Tibial nerve (tissue), 4 donors: ENCODE measurements around the gene NNT. TPM values are rescaled to one million over a fixed set of nuclear protein-coding genes. Genes with fewer than 3 reads are reported as not detected.

Experiments used
- DNase-seq, 2 donors: peaks; one replicate each; pipeline ENCODE4 v3.0.0-alpha.2; 2019; ENCODE audit warnings: low spot score in 2 of 2
- H3K27ac ChIP-seq, 4 donors: fragments of 200-600 bp; sonication (generic) in 3 of 4; one replicate each; pipeline ENCODE4 v1.5.1; 2017 to 2019; ENCODE audit warnings: mild to moderate bottlenecking in 1 of 4
- H3K27me3 ChIP-seq, 2 donors: fragments of 200-600 bp; sonication (generic) in 1 of 2; one replicate each; pipeline versions ENCODE4 v1.5.1 to v1.6.0; 2017 to 2019
- H3K36me3 ChIP-seq, 3 donors: fragments of 200-600 bp; sonication (generic); one replicate each; pipeline ENCODE4 v1.5.1; 2018 to 2019
- H3K4me1 ChIP-seq, 4 donors: fragments of 200-600 bp; sonication (generic) in 3 of 4; one replicate each; pipeline ENCODE4 v1.5.1; 2017 to 2019
- H3K4me3 ChIP-seq, 4 donors: fragments of 200-600 bp; sonication (generic) in 3 of 4; one replicate each; pipeline ENCODE4 v1.5.1; 2017 to 2019; ENCODE audit warnings: mild to moderate bottlenecking in 1 of 4, moderate library complexity in 1 of 4
- H3K9me3 ChIP-seq, 4 donors: fragments of 200-600 bp; sonication (generic) in 3 of 4; one replicate each; pipeline ENCODE4 v1.5.1; 2017 to 2019
- EP300 ChIP-seq, 2 donors: sonication (generic); formaldehyde crosslinking; IDR thresholded peaks; one replicate each; pipeline ENCODE4 v1.6.1; 2017; ENCODE audit warnings: antibody characterized with exemption in 2 of 2, mild to moderate bottlenecking in 1 of 2
- POLR2A ChIP-seq, 2 donors: fragments of 450-650 bp; IDR thresholded peaks; one replicate each; pipeline ENCODE4 v1.6.1; 2017; ENCODE audit warnings: antibody characterized with exemption in 2 of 2, mild to moderate bottlenecking in 2 of 2, moderate library complexity in 2 of 2
- WGBS, 2 donors: methylation state at CpG; one replicate each; pipeline ENCODE4 v1.1.5; 2018; 5-methylcytosine and 5-hydroxymethylcytosine counted together
- total RNA-seq, 4 donors: library from RNA; depleted of rRNA; stranded (reverse); fragments of >200 nt; gene quantifications; one replicate each; pipeline ENCODE4 v1.1.0, GENCODE V29; 2016
- TF ChIP-seq, protein P1 (sequence below), 5 experiments: fragments of 200-600 bp in 3 of 5; fragments of 450-650 bp in 2 of 5; sonication (generic) in 3 of 5; IDR thresholded peaks; one replicate each; pipeline ENCODE4 v1.5.1; 2016 to 2019; ENCODE audit warnings: antibody characterized with exemption in 5 of 5, mild to moderate bottlenecking in 3 of 5, moderate library complexity in 2 of 5

NNT gene
- 10 to 100 TPM; 36.3 to 47.1 (median 42.7) TPM for total RNA-seq

- H3K9me3 ChIP-seq, result no peaks in the 10 kb centered on the region
- no peaks in the 10 kb centered on the region for H3K27me3 ChIP-seq
- peak within 1 kb of the TSS; percentile 53 to 96 (median 72) for H3K4me3 ChIP-seq
- peak within 1 kb of the TSS; percentile 62 to 93 (median 87) for H3K27ac ChIP-seq
- H3K4me1 ChIP-seq, result peaks cover 0 to 26% (median 4%) of the 10 kb centered on the region in 4 donors
- peaks cover 0 to 8% (median 0%) of the 10 kb centered on the region in 3 donors for H3K36me3 ChIP-seq
- WGBS, 2 donors, result 1% methylated on average over 48 to 57 of the region's 60 CpGs
- TF ChIP-seq, protein P1, sequence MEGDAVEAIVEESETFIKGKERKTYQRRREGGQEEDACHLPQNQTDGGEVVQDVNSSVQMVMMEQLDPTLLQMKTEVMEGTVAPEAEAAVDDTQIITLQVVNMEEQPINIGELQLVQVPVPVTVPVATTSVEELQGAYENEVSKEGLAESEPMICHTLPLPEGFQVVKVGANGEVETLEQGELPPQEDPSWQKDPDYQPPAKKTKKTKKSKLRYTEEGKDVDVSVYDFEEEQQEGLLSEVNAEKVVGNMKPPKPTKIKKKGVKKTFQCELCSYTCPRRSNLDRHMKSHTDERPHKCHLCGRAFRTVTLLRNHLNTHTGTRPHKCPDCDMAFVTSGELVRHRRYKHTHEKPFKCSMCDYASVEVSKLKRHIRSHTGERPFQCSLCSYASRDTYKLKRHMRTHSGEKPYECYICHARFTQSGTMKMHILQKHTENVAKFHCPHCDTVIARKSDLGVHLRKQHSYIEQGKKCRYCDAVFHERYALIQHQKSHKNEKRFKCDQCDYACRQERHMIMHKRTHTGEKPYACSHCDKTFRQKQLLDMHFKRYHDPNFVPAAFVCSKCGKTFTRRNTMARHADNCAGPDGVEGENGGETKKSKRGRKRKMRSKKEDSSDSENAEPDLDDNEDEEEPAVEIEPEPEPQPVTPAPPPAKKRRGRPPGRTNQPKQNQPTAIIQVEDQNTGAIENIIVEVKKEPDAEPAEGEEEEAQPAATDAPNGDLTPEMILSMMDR (IDR thresholded peaks at IDR 0.05), result no peak
- peak in 1 of 2 donors; percentile 25 for TF ChIP-seq POLR2A (IDR thresholded peaks at IDR 0.05)
- peak in 1 of 2 donors; percentile 11 for TF ChIP-seq EP300 (IDR thresholded peaks at IDR 0.05)
- DNase-seq, result peak; percentile 56 to 57
Observed at GRCh38 chr5:43602461-43603343, at the start of gene NNT. Gene NNT (plus strand): TSS chr5:43603180. CDS start chr5:43609196, 6,016 bp downstream.

GRCh38 chr5:43553381-43553780 lies 49.6 kb upstream of the NNT start:
- 72 to 76% methylated on average over 2 of the region's 2 CpGs for WGBS, 2 donors
- no peak for DNase-seq

GRCh38 chr5:43554497-43554896 lies 48.5 kb upstream of the NNT start:
- H3K27me3 ChIP-seq, result no peaks in the 10 kb centered on the region
- no peak overlapping the region for H3K4me3 ChIP-seq
- H3K4me1 ChIP-seq, result peaks cover 0 to 49% (median 18%) of the 10 kb centered on the region in 4 donors
- no peak for DNase-seq
- H3K36me3 ChIP-seq, result peaks cover 0 to 18% (median 0%) of the 10 kb centered on the region in 3 donors
- 86 to 95% methylated on average over 1 of the region's 1 CpG for WGBS, 2 donors
- H3K27ac ChIP-seq, result no peak overlapping the region
- no peaks in the 10 kb centered on the region for H3K9me3 ChIP-seq
- TF ChIP-seq POLR2A (IDR thresholded peaks at IDR 0.05) (no peak), EP300 (IDR thresholded peaks at IDR 0.05) (no peak)
- TF ChIP-seq, protein P1 (IDR thresholded peaks at IDR 0.05), result no peak

More at GRCh38 chr5:43553381-43553780, 49.6 kb upstream of the NNT start:
- H3K4me3 ChIP-seq, result no peak overlapping the region
- no peak overlapping the region for H3K27ac ChIP-seq
- H3K36me3 ChIP-seq, result peaks cover 0 to 30% (median 0%) of the 10 kb centered on the region in 3 donors
- TF ChIP-seq, protein P1 (IDR thresholded peaks at IDR 0.05), result no peak
- TF ChIP-seq EP300 (IDR thresholded peaks at IDR 0.05) (no peak), POLR2A (IDR thresholded peaks at IDR 0.05) (no peak)
- H3K27me3 ChIP-seq, result no peaks in the 10 kb centered on the region
- peaks cover 0 to 55% (median 18%) of the 10 kb centered on the region in 4 donors for H3K4me1 ChIP-seq
- H3K9me3 ChIP-seq, result no peaks in the 10 kb centered on the region

DNA sequence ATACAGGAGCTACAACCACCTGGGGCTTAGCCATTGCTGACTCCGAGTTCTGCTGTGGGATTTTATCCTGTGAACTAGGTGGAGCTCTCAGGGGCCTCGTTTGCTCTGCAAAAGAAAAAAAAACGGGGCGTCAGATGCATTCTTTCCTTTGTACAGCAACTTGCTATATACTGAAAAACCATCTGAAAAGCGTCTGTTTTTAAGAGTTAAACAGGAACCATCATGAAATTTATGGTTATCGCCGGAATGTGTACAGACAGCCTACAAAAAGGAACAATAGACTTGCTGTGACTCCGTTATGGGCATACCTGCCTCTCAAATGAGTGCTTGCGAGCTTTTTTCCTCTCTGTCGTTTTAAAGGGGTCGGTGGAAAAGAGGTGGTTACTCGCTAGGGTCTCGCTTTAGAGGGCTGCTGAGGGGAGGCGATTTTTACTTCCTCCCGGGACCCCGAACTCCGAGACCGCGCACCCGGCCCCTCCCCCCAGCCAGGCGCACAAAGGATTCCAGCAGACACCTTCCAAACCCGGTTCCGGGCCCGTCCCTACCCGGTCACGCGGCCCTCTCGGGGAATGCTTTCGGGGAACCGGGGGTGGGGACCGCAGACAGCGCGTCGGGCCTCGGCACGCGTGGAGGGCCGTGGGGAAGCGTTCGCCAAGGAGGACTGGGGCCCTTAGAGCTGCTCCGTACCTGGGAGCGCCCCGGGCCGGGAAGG lies 46.9 kb upstream of the NNT start:
- Histone ChIP-seq H3K27me3 (no peaks in the 10 kb centered on the region), H3K9me3 (no peaks in the 10 kb centered on the region), H3K4me1 (peaks cover 0 to 48% (median 18%) of the 10 kb centered on the region in 4 donors), H3K4me3 (peak overlapping the region; percentile 61 to 99 (median 79)), H3K27ac (peak overlapping the region; percentile 81 to 97 (median 96)), H3K36me3 (peaks cover 0 to 14% (median 0%) of the 10 kb centered on the region in 3 donors)
- TF ChIP-seq, protein P1 (IDR thresholded peaks at IDR 0.05), result no peak
- TF ChIP-seq EP300 (IDR thresholded peaks at IDR 0.05), result peak in 1 of 2 donors; percentile 45
- peak; percentile 16 to 18 for DNase-seq
- 0 to 1% methylated on average over 29 to 36 of the region's 44 CpGs for WGBS, 2 donors
